Small intestine (tissue), 7 donors: ENCODE data around the gene PLTP. TPM values are rescaled to one million over a fixed set of nuclear protein-coding genes. Genes with fewer than 3 reads are reported as not detected.
A peak's percentile ranks its signal among the peaks of the same experiment; 100 is the strongest.

Source experiments
- DNase-seq, 2 donors: peaks; one replicate each; pipeline versions ENCODE4 v3.0.0 to v3.0.0-alpha.2; 2013
- FAIRE-seq: peaks from 2 replicates; lab custom pipeline; 2012; peaks lifted over from hg19 to GRCh38; lab: Jason Lieb, UNC
- H3K27ac ChIP-seq, 3 donors: one replicate each; pipeline ENCODE4 v1.5.1; 2013; ENCODE audit warnings: low read length in 2 of 3, mild to moderate bottlenecking in 2 of 3, control low read depth in 1 of 3, inconsistent platforms in 1 of 3, low read depth in 1 of 3, moderate library complexity in 1 of 3
- H3K27me3 ChIP-seq, 3 donors: one replicate each; pipeline ENCODE4 v1.6.1; 2013; ENCODE audit warnings: low read length in 3 of 3, inconsistent platforms in 1 of 3; ENCODE audit not compliant: control insufficient read depth in 3 of 3, insufficient read depth in 3 of 3
- H3K36me3 ChIP-seq, 3 donors: one replicate each; pipeline ENCODE4 v1.6.1; 2013; ENCODE audit warnings: low read length in 3 of 3, inconsistent platforms in 1 of 3, low read depth in 1 of 3, mild to moderate bottlenecking in 1 of 3, moderate library complexity in 1 of 3; ENCODE audit not compliant: control insufficient read depth in 3 of 3, insufficient read depth in 2 of 3
- H3K4me1 ChIP-seq, 3 donors: one replicate each; pipeline ENCODE4 v1.6.1; 2013; ENCODE audit warnings: low read length in 2 of 3, inconsistent platforms in 1 of 3, low read depth in 1 of 3, mild to moderate bottlenecking in 1 of 3, moderate library complexity in 1 of 3; ENCODE audit not compliant: control insufficient read depth in 3 of 3, insufficient read depth in 2 of 3
- H3K4me3 ChIP-seq, 3 donors: one replicate each; pipeline ENCODE4 v1.5.1; 2013; ENCODE audit warnings: low read length in 3 of 3, control low read depth in 1 of 3, inconsistent platforms in 1 of 3, low read depth in 1 of 3, mild to moderate bottlenecking in 1 of 3, moderate library complexity in 1 of 3
- H3K9me3 ChIP-seq, 2 donors: one replicate each; pipeline ENCODE4 v1.6.1; 2013; ENCODE audit warnings: low read depth in 1 of 2, low read length in 1 of 2; ENCODE audit not compliant: control insufficient read depth in 2 of 2, insufficient read depth in 1 of 2
- WGBS, 3 donors: extraction: QIAGEN DNeasy Blood & Tissue Kit; methylation state at CpG; one replicate each; pipeline ENCODE4 v1.1.7; 2013; 5-methylcytosine and 5-hydroxymethylcytosine counted together
- polyA plus RNA-seq, 4 donors: library from polyadenylated mRNA; stranded (reverse) in 3 of 4; unstranded in 1 of 4; fragments of 200-250 nt in 3 of 4; fragments of 120-200 nt in 1 of 4; gene quantifications; one replicate each; pipeline versions ENCODE4 v1.2.1 to v1.2.3, GENCODE V29; 2013
- donor health status: healthy with polysubstance abuse.
- donor health status: control.
- donor health status: control.
- donor health status: Bipolar disorder and iron deficiency.
- donor health status: healthy.

The PLTP gene
- polyA plus RNA-seq, 4 donors: 2.0 to 67.4 (median 17.1) TPM

- DNase-seq: no peak
- no peak overlapping the region for H3K27ac ChIP-seq
- peaks cover 0 to 23% (median 8%) of the 10 kb centered on the region in 3 donors for H3K36me3 ChIP-seq
- H3K27me3 ChIP-seq: no peaks in the 10 kb centered on the region
- no peaks in the 10 kb centered on the region for H3K9me3 ChIP-seq
- H3K4me1 ChIP-seq: no peaks in the 10 kb centered on the region
- no peak for FAIRE-seq
- no peak overlapping the region for H3K4me3 ChIP-seq
- WGBS, 3 donors: 32 to 69% (median 34%) methylated on average over 1 of the region's 1 CpG
Measured at GRCh38 chr20:45873409-45874103, 38.4 kb downstream of the PLTP start.

- no peak overlapping the region for H3K4me3 ChIP-seq
- H3K4me1 ChIP-seq: peaks cover 0 to 6% (median 0%) of the 10 kb centered on the region in 3 donors
- DNase-seq (no peak), FAIRE-seq (no peak)
- H3K9me3 ChIP-seq: no peaks in the 10 kb centered on the region
- peaks cover 0 to 14% (median 8%) of the 10 kb centered on the region in 3 donors for H3K36me3 ChIP-seq
- 82 to 92% (median 89%) methylated on average over 4 of the region's 4 CpGs for WGBS, 3 donors
- H3K27ac ChIP-seq: no peak overlapping the region
- no peaks in the 10 kb centered on the region for H3K27me3 ChIP-seq
Measured at GRCh38 chr20:45872626-45873025, 39.3 kb downstream of the PLTP start.

GRCh38 chr20:45867819-45868176, 44.2 kb downstream of the PLTP start:
- Histone ChIP-seq H3K4me3 (no peak overlapping the region), H3K27me3 (no peaks in the 10 kb centered on the region), H3K4me1 (peaks cover 0 to 18% (median 0%) of the 10 kb centered on the region in 3 donors), H3K9me3 (no peaks in the 10 kb centered on the region), H3K36me3 (peaks cover 0 to 8% (median 0%) of the 10 kb centered on the region in 3 donors), H3K27ac (peak overlapping the region in 2 of 3 donors; percentile 17 to 41)
- DNase-seq: peak; percentile 23 to 45
- FAIRE-seq: no peak

DNA sequence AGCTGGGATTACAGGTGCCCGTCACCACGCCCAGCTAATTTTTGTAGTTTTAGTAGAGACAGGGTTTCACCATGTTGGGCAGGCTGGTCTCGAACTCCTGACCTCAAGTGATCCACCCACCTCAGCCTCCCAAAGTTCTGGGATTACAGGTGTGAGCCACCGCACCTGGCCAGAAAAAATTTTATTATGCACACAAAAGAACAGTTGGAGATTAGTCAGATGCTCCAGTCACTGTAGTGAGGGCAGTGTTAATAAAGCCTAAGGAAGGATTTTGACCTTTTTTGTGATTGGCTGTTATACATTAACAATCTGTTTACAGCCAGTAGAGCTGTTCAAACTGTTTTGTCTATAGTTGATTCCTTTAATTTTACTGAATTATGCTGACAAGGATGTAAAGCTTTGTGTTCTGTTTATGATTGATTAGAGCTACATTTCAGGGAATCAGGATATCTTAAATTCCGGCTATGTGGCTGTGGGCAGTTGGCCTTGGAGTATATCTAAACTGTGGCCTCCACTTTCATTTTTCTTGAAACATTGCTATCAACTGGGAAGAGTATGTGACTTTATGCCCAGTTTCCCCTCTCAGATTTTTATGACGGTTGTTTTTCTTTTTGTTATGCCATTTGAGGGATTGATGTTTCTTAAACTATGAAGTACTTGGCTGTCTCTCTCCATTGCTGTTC, 44.7 kb downstream of the PLTP start:
- no peak overlapping the region for H3K4me3 ChIP-seq
- peaks cover 0 to 18% (median 0%) of the 10 kb centered on the region in 3 donors for H3K4me1 ChIP-seq
- no peak for FAIRE-seq
- DNase-seq: peak; percentile 46 to 74
- peaks cover 0 to 7% (median 0%) of the 10 kb centered on the region in 3 donors for H3K36me3 ChIP-seq
- 46 to 73% (median 56%) methylated on average over 6 of the region's 6 CpGs for WGBS, 3 donors
- H3K9me3 ChIP-seq: no peaks in the 10 kb centered on the region
- peak overlapping the region in 2 of 3 donors; percentile 17 to 41 for H3K27ac ChIP-seq
- no peaks in the 10 kb centered on the region for H3K27me3 ChIP-seq

- Histone ChIP-seq H3K27ac (no peak overlapping the region), H3K4me1 (peaks cover 0 to 18% (median 0%) of the 10 kb centered on the region in 3 donors), H3K9me3 (no peaks in the 10 kb centered on the region), H3K36me3 (peaks cover 0 to 7% (median 0%) of the 10 kb centered on the region in 3 donors), H3K4me3 (no peak overlapping the region), H3K27me3 (no peaks in the 10 kb centered on the region)
- no peak for DNase-seq
- no peak for FAIRE-seq
- WGBS, 3 donors: 94 to 98% (median 96%) methylated on average over 5 of the region's 5 CpGs
Measured at GRCh38 chr20:45866454-45866853, 45.5 kb downstream of the PLTP start.

- Histone ChIP-seq H3K9me3 (no peaks in the 10 kb centered on the region), H3K4me3 (no peak overlapping the region), H3K36me3 (peaks cover 0 to 10% (median 0%) of the 10 kb centered on the region in 3 donors), H3K27ac (peak overlapping the region in 1 of 3 donors; percentile 6), H3K4me1 (peaks cover 0 to 28% (median 0%) of the 10 kb centered on the region in 3 donors), H3K27me3 (no peaks in the 10 kb centered on the region)
- FAIRE-seq (no peak), DNase-seq (peak; percentile 59 to 70)
- 70 to 86% (median 82%) methylated on average over 7 of the region's 7 CpGs for WGBS, 3 donors
Measured at GRCh38 chr20:45863543-45864470, 48.1 kb downstream of the PLTP start.

- no peak for FAIRE-seq
- peak; percentile 18 to 78 for DNase-seq
Measured at GRCh38 chr20:45861221-45862075, 50.5 kb downstream of the PLTP start.

More at GRCh38 chr20:45861221-45862075, 50.5 kb downstream of the PLTP start:
- WGBS, 3 donors: 74 to 88% (median 84%) methylated on average over 7 of the region's 7 CpGs
- Histone ChIP-seq H3K27ac (no peak overlapping the region), H3K4me3 (no peak overlapping the region), H3K27me3 (no peaks in the 10 kb centered on the region), H3K36me3 (peaks cover 0 to 8% (median 0%) of the 10 kb centered on the region in 3 donors), H3K4me1 (peaks cover 0 to 17% (median 0%) of the 10 kb centered on the region in 3 donors), H3K9me3 (no peaks in the 10 kb centered on the region)
